ENCODE results near the gene YTHDF1. TPM values are rescaled to one million over a fixed set of nuclear protein-coding genes. Genes with fewer than 3 reads are reported as not detected.
"Not testable (repeated sequence)": the region's sequence is repeated elsewhere in the genome, so short reads cannot be mapped to it uniquely, and the experiment has no call there.

The YTHDF1 gene
- total RNA-seq, 4 donors from 2014 or later, result 19.9 to 29.2 (median 22.9) TPM

GRCh38 chr20:63160641-63161175 is 55.2 kb downstream of the YTHDF1 start:
- no peak for TF ChIP-seq POLR2A (IDR thresholded peaks at IDR 0.05)
- TF ChIP-seq, protein P1, sequence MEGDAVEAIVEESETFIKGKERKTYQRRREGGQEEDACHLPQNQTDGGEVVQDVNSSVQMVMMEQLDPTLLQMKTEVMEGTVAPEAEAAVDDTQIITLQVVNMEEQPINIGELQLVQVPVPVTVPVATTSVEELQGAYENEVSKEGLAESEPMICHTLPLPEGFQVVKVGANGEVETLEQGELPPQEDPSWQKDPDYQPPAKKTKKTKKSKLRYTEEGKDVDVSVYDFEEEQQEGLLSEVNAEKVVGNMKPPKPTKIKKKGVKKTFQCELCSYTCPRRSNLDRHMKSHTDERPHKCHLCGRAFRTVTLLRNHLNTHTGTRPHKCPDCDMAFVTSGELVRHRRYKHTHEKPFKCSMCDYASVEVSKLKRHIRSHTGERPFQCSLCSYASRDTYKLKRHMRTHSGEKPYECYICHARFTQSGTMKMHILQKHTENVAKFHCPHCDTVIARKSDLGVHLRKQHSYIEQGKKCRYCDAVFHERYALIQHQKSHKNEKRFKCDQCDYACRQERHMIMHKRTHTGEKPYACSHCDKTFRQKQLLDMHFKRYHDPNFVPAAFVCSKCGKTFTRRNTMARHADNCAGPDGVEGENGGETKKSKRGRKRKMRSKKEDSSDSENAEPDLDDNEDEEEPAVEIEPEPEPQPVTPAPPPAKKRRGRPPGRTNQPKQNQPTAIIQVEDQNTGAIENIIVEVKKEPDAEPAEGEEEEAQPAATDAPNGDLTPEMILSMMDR (IDR thresholded peaks at IDR 0.05), result no peak
- Histone ChIP-seq H3K27me3 (peaks cover 0 to 94% (median 0%) of the 10 kb centered on the region in 4 donors), H3K9me3 (no peaks in the 10 kb centered on the region), H3K36me3 (no peaks in the 10 kb centered on the region), H3K27ac (no peak overlapping the region), H3K4me1 (no peaks in the 10 kb centered on the region), H3K4me3 (no peak overlapping the region)
- WGBS, 2 donors, result 50 to 63% methylated on average over 7 to 8 of the region's 10 CpGs
- no peak for DNase-seq
- intact Hi-C loops (cut with DNase I), result no loop called here

- no peaks in the 10 kb centered on the region for H3K36me3 ChIP-seq
Observed at GRCh38 chr20:63159826-63160640, 55.9 kb downstream of the YTHDF1 start.

GRCh38 chr20:63159251-63159650 is 56.7 kb downstream of the YTHDF1 start:
- WGBS, 2 donors, result 62 to 82% methylated on average over 7 to 19 of the region's 20 CpGs
- H3K4me1 ChIP-seq; DNase-seq; H3K9me3 ChIP-seq; intact Hi-C loops (cut with DNase I); H3K36me3 ChIP-seq; H3K4me3 ChIP-seq; H3K27ac ChIP-seq: not testable (repeated sequence)
- peaks cover 0 to 96% (median 0%) of the 10 kb centered on the region in 4 donors for H3K27me3 ChIP-seq

More at GRCh38 chr20:63159826-63160640, 55.9 kb downstream of the YTHDF1 start:
- Histone ChIP-seq H3K27me3 (peaks cover 0 to 96% (median 0%) of the 10 kb centered on the region in 4 donors), H3K4me1 (no peaks in the 10 kb centered on the region), H3K9me3 (no peaks in the 10 kb centered on the region), H3K4me3 (no peak overlapping the region), H3K27ac (no peak overlapping the region)
- 76 to 86% methylated on average over 6 to 7 of the region's 10 CpGs for WGBS, 2 donors
- DNase-seq, result no peak
- intact Hi-C loops (cut with DNase I), result no loop called here
- TF ChIP-seq, protein P1 (IDR thresholded peaks at IDR 0.05), result no peak
- TF ChIP-seq POLR2A (IDR thresholded peaks at IDR 0.05), result no peak

DNA sequence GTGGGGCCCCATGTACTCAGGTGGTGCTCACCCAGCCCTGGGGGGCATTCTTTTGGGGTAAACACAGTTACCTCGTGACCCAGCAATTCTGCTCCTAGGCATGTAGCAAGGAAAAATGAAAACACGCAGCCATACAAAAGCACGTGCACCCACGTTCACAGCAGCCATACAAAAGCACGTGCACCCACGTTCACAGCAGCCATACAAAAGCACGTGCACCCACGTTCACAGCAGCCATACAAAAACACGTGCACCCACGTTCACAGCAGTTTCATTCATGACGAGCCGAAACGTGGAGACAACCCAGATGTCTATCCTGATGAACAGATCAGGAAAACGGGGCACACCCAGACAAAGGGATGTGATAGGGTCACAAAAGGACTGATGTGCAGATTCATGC is 57.1 kb downstream of the YTHDF1 start:
- H3K9me3 ChIP-seq, result no peaks in the 10 kb centered on the region
- no peak overlapping the region for H3K27ac ChIP-seq
- intact Hi-C loops (cut with DNase I), result no loop called here
- TF ChIP-seq, protein P1 (IDR thresholded peaks at IDR 0.05), result no peak
- TF ChIP-seq POLR2A (IDR thresholded peaks at IDR 0.05), result no peak
- H3K36me3 ChIP-seq, result no peaks in the 10 kb centered on the region
- 77 to 81% methylated on average over 10 to 14 of the region's 14 CpGs for WGBS, 2 donors
- peaks cover 0 to 96% (median 0%) of the 10 kb centered on the region in 4 donors for H3K27me3 ChIP-seq
- no peak overlapping the region for H3K4me3 ChIP-seq
- no peaks in the 10 kb centered on the region for H3K4me1 ChIP-seq
- no peak for DNase-seq

DNA sequence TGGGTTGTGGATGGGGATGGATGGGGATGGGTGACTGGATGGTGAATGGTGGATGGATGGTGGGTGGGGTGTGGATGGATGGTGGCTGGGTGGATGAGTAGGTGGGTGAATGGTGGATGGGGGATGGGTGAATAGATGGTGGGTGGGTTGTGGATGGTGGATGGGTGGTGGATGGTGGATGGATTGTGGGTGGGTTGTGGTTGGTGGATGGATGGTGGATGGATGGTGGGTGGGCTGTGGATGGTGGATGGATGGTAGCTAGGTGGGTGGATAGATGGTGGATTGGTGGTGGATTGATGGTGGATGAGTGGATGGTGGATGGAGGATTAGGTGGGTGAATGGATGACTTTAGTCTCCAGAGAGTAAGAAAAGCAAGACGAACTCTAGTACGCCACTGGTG is 57.6 kb downstream of the YTHDF1 start:
- TF ChIP-seq, protein P1 (IDR thresholded peaks at IDR 0.05), result no peak
- no peak for TF ChIP-seq POLR2A (IDR thresholded peaks at IDR 0.05)
- Histone ChIP-seq H3K9me3 (no peaks in the 10 kb centered on the region), H3K4me3 (no peak overlapping the region), H3K4me1 (no peaks in the 10 kb centered on the region), H3K27me3 (peaks cover 0 to 96% (median 0%) of the 10 kb centered on the region in 4 donors), H3K36me3 (no peaks in the 10 kb centered on the region), H3K27ac (no peak overlapping the region)
- intact Hi-C loops (cut with DNase I), result no loop called here
- 90 to 100% methylated on average over 2 of the region's 2 CpGs for WGBS, 2 donors
- DNase-seq, result no peak

DNA sequence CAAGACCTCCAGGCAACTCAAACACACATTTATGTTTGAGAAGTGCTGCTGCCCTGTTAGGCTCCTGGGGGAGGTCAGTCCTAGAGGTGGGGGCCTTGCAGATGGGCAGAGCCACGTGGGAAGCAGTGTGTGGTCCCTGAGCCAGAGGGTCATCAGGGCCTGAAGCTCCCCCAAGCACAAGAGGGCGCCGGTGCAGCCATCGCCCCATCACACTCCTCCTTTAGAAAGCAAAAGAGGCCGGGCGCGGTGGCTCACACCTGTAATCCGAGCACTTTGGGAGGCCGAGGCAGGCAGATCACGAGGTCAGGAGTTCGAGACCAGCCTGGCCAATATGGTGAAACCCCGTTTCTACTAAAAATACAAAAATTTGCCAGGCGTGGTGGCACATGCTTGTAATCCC is 58.5 kb downstream of the YTHDF1 start:
- H3K4me3 ChIP-seq; DNase-seq; H3K27ac ChIP-seq; H3K36me3 ChIP-seq; intact Hi-C loops (cut with DNase I); H3K9me3 ChIP-seq; H3K4me1 ChIP-seq: not testable (repeated sequence)
- peaks cover 0 to 96% (median 0%) of the 10 kb centered on the region in 4 donors for H3K27me3 ChIP-seq
- 72 to 91% methylated on average over 5 to 12 of the region's 13 CpGs for WGBS, 2 donors

All from esophagus squamous epithelium (tissue), 5 donors.